GM12874 (cell line): ENCODE results near the gene TLX3.

Experiments used
- CTCF ChIP-seq: IDR thresholded peaks from 2 replicates; pipeline ENCODE4 v1.5.1; 2011; ENCODE audit warnings: low read depth, mild to moderate bottlenecking, control low read depth, low read length, moderate library complexity; ENCODE audit not compliant: insufficient read depth

Gene TLX3

GRCh38 chr5:171317230-171317629 is 8.2 kb downstream of the TLX3 start:
- TF ChIP-seq CTCF = no peak

DNA sequence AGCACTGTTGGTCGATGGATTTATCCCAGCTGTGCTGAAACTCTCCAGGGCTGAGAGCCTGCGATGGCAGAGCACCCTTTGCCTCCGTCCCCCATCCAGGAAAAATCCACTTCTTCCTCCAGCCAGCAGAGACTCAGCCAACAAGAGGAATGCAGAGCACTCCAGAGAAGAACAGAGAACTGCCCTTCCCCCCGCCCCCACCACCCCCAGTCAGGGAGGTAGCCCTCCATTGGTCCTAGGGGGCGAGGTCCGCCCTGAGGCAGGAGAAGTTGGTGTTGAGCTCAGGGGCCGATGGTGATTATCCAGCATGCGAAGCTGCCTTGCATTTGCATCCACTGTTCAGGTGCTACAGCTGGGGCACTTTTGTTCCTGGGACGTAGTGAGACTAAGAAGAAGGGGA is 9.0 kb downstream of the TLX3 start:
- TF ChIP-seq CTCF = no peak

DNA sequence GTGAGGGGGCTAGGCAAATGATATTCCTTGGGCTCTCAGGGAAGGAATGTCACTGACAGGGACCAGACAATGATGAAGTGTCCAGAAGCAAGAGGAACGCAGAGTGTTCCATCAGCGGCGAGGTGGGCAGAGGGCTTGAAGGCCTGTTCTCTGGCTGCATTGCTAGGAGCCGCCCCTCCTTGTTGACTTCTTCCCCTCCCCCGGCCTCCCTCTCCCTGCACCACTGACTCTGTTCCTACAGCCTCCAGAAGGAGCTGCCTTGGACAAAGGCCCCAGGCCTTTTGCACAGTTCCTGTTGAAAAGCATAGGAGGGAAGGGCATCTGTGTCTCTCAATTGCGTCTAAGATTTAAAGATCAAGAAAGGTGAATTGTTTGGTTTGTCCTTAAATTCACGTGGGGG is 12.4 kb downstream of the TLX3 start:
- no peak for TF ChIP-seq CTCF

- TF ChIP-seq CTCF = no peak
Measured at GRCh38 chr5:171322527-171322926, 13.5 kb downstream of the TLX3 start.

GRCh38 chr5:171323007-171323406 is 14.0 kb downstream of the TLX3 start:
- TF ChIP-seq CTCF = no peak

GRCh38 chr5:171323806-171324632 is 15.0 kb downstream of the TLX3 start:
- no peak for TF ChIP-seq CTCF

DNA sequence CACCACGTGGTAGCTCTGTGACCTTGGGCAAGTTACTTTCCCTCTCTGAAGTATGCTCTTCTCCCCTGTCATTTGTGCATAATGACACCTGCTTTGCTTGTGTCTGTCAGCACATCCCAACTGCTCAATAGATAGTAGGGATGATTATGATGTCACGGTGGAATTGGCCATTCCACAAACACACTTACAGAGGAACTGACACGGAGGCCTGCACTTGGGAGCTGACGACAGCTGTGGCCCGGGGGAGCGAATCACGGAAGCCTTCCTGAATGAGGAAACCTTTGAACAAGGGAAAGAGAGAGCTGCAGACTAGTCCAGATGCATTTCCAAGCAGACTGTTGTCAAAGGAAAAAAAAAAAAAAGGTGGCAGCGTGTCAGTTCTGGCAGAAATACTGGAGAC is 21.0 kb downstream of the TLX3 start:
- TF ChIP-seq CTCF = no peak
